SK-N-SH (cell line): Measurements from ENCODE around the gene COL20A1. TPM values are rescaled to one million over a fixed set of nuclear protein-coding genes. Genes with fewer than 3 reads are reported as not detected.

ENCODE experiments used
- CTCF ChIA-PET: fragments of 300-600, 350-600 bp; formaldehyde crosslinking; extraction: SDS; loops from one replicate; lab custom pipeline; 2021; lab: Yijun Ruan, JAX
- POLR2A ChIA-PET: fragments of 350-600 bp; sonication (Branson Sonifier 250); formaldehyde crosslinking; extraction: SDS; loops from one replicate; lab custom pipeline; 2020; ENCODE audit warnings: antibody characterized with exemption, inconsistent platforms; lab: Yijun Ruan, JAX
- DNase-seq: peaks from one replicate; pipeline ENCODE4 v3.0.0; 2012
- H2AFZ ChIP-seq: fragments of 200-600 bp; sonication (generic); 2 replicates; pipeline ENCODE4 v1.8.1; 2016; ENCODE audit warnings: antibody characterized with exemption, mild to moderate bottlenecking, low read depth
- H3F3A ChIP-seq: fragments of 200-600 bp; sonication (generic); replicated peaks from 2 replicates; pipeline ENCODE3; 2016; ENCODE audit warnings: antibody characterized with exemption, mild to moderate bottlenecking; ENCODE audit not compliant: insufficient read depth
- H3K27ac ChIP-seq, 2 experiments: fragments of 200-500 bp in 1 of 2; fragments of 200-600 bp in 1 of 2; sonication (Bioruptor generic) in 1 of 2; sonication (generic), shearing (Covaris generic) in 1 of 2; 2 replicates each; pipeline versions ENCODE4 v1.5.1 to v1.6.1; 2014 to 2016; ENCODE audit warnings: low read depth in 2 of 2, inconsistent platforms in 1 of 2, low read length in 1 of 2, mild to moderate bottlenecking in 1 of 2, mixed read lengths in 1 of 2
- H3K27me3 ChIP-seq: fragments of 200-600 bp; sonication (generic), shearing (Covaris generic); 2 replicates; pipeline ENCODE4 v1.6.1; 2016; ENCODE audit warnings: mixed run types; ENCODE audit not compliant: insufficient read depth
- H3K36me3 ChIP-seq, 2 experiments: fragments of 200-500 bp in 1 of 2; fragments of 200-600 bp in 1 of 2; sonication (Bioruptor generic) in 1 of 2; sonication (generic) in 1 of 2; replicated peaks in 1 of 2; 2 replicates each; pipeline versions ENCODE3 to v1.5.1; 2014 to 2016; ENCODE audit warnings: low read length in 1 of 2, mild to moderate bottlenecking in 1 of 2; ENCODE audit not compliant: insufficient read depth in 2 of 2, control insufficient read depth in 1 of 2
- H3K4me1 ChIP-seq, 2 experiments: fragments of 200-500 bp in 1 of 2; fragments of 200-600 bp in 1 of 2; sonication (Bioruptor generic) in 1 of 2; sonication (generic), shearing (Covaris generic) in 1 of 2; 2 replicates each; pipeline versions ENCODE4 v1.5.1 to v1.6.1; 2014 to 2016; ENCODE audit warnings: low read depth in 1 of 2, low read length in 1 of 2, mixed run types in 1 of 2; ENCODE audit not compliant: insufficient read depth in 2 of 2, control insufficient read depth in 1 of 2
- H3K4me2 ChIP-seq: fragments of 200-600 bp; sonication (generic), shearing (Covaris generic); 2 replicates; pipeline ENCODE4 v1.6.1; 2017; ENCODE audit warnings: mixed run types
- H3K4me3 ChIP-seq, 2 experiments: fragments of 200-500 bp in 1 of 2; fragments of 200-600 bp in 1 of 2; sonication (Bioruptor generic) in 1 of 2; sonication (generic), shearing (Covaris generic) in 1 of 2; 2 replicates each; pipeline versions ENCODE4 v1.5.1 to v1.8.1; 2014 to 2016; ENCODE audit warnings: low read depth in 2 of 2, inconsistent platforms in 1 of 2, low read length in 1 of 2, mild to moderate bottlenecking in 1 of 2, mixed read lengths in 1 of 2, moderate library complexity in 1 of 2
- H3K79me2 ChIP-seq: fragments of 200-600 bp; sonication (generic); 2 replicates; pipeline ENCODE4 v1.8.1; 2017; ENCODE audit warnings: mild to moderate bottlenecking; ENCODE audit not compliant: insufficient read depth
- H3K9ac ChIP-seq: fragments of 200-600 bp; sonication (generic); 2 replicates; pipeline ENCODE4 v1.6.1; 2017; ENCODE audit warnings: mixed run types
- H3K9me2 ChIP-seq: fragments of 200-600 bp; sonication (generic); 2 replicates; pipeline ENCODE4 v1.6.1; 2017; ENCODE audit warnings: mixed run types
- H3K9me3 ChIP-seq: fragments of 200-600 bp; sonication (generic); 2 replicates; pipeline ENCODE4 v1.6.1; 2017; ENCODE audit warnings: mixed run types, mild to moderate bottlenecking, moderate library complexity
- H4K20me1 ChIP-seq: fragments of 200-600 bp; sonication (generic); 2 replicates; pipeline ENCODE4 v1.6.1; 2017; ENCODE audit warnings: mild to moderate bottlenecking, mixed run types; ENCODE audit not compliant: insufficient read depth
- CHD2 ChIP-seq: fragments of 150-350 bp; IDR thresholded peaks from 2 replicates; pipeline ENCODE4 v1.6.1; 2018; ENCODE audit warnings: low read length; ENCODE audit not compliant: partially characterized antibody
- CTCF ChIP-seq: fragments of 200-600 bp; sonication (generic); IDR thresholded peaks from 2 replicates; pipeline ENCODE4 v1.6.1; 2017; ENCODE audit warnings: antibody characterized with exemption, mild to moderate bottlenecking, moderate library complexity
- ELF1 ChIP-seq: IDR thresholded peaks from 2 replicates; pipeline ENCODE4 v1.4.0; 2012
- EP300 ChIP-seq, 2 experiments: IDR thresholded peaks; 2 replicates each; pipeline versions ENCODE4 v1.4.0 to v1.6.1; 2012; ENCODE audit warnings: borderline replicate concordance in 1 of 2, low read depth in 1 of 2, low read length in 1 of 2
- EZH2phosphoT487 ChIP-seq: fragments of 200-600 bp; sonication (generic); IDR thresholded peaks from 2 replicates; pipeline ENCODE4 v1.6.1; 2017; ENCODE audit warnings: low read depth, mixed run types, mild to moderate bottlenecking, antibody characterized with exemption, moderate library complexity, borderline replicate concordance
- FOXJ3 ChIP-seq: sonication (generic); formaldehyde crosslinking; IDR thresholded peaks from 2 replicates; pipeline ENCODE4 v1.5.1; 2020; ENCODE audit warnings: mild to moderate bottlenecking, missing genetic modification reagents
- IRF3 ChIP-seq: fragments of 150-350 bp; IDR thresholded peaks from 2 replicates; pipeline ENCODE4 v1.6.1; 2016; ENCODE audit warnings: mild to moderate bottlenecking, low read depth, low read length
- JUND ChIP-seq: IDR thresholded peaks from 2 replicates; pipeline ENCODE4 v1.4.0; 2012
- MXI1 ChIP-seq: IDR thresholded peaks from 2 replicates; pipeline ENCODE4 v1.6.1; 2012; ENCODE audit warnings: mild to moderate bottlenecking, low read depth, low read length, improper control_type of control experiment
- NRF1 ChIP-seq: IDR thresholded peaks from 2 replicates; pipeline ENCODE4 v1.6.1; 2012; ENCODE audit warnings: low read depth, mild to moderate bottlenecking, low read length
- PBX3 ChIP-seq: IDR thresholded peaks from 2 replicates; pipeline ENCODE4; 2012
- POLR2AphosphoS5 ChIP-seq: IDR thresholded peaks from 2 replicates; pipeline ENCODE4 v1.6.1; 2012; ENCODE audit warnings: low read depth, low read length
- RAD21 ChIP-seq: IDR thresholded peaks from 2 replicates; pipeline ENCODE4 v1.6.1; 2012; ENCODE audit warnings: mild to moderate bottlenecking, low read length
- RCOR1 ChIP-seq: fragments of 150-350 bp; IDR thresholded peaks from 2 replicates; pipeline ENCODE4 v1.6.1; 2017; ENCODE audit warnings: antibody characterized with exemption, low read length
- SIN3A ChIP-seq: IDR thresholded peaks from 2 replicates; pipeline ENCODE4 v1.6.1; 2012; ENCODE audit warnings: low read depth, mild to moderate bottlenecking, low read length, moderate library complexity, borderline replicate concordance
- TAF1 ChIP-seq: IDR thresholded peaks from 2 replicates; pipeline ENCODE4 v1.6.1; 2012; ENCODE audit warnings: low read depth, mild to moderate bottlenecking, low read length, moderate library complexity, borderline replicate concordance
- TEAD4 ChIP-seq: IDR thresholded peaks from 2 replicates; pipeline ENCODE4 v1.4.0; 2012; ENCODE audit warnings: mild to moderate bottlenecking, borderline replicate concordance; ENCODE audit not compliant: insufficient read depth
- USF1 ChIP-seq: IDR thresholded peaks from 2 replicates; pipeline ENCODE4 v1.4.0; 2012; ENCODE audit warnings: low read depth, borderline replicate concordance
- USF2 ChIP-seq: fragments of 150-350 bp; IDR thresholded peaks from 2 replicates; pipeline ENCODE4 v1.6.1; 2017; ENCODE audit warnings: antibody characterized with exemption, low read length, low read depth, borderline replicate concordance
- YY1 ChIP-seq: IDR thresholded peaks from 2 replicates; pipeline ENCODE4 v1.4.0; 2012; ENCODE audit warnings: low read depth, mild to moderate bottlenecking
- WGBS: methylation state at CpG from one replicate; pipeline ENCODE4 v1.1.6; 2017; ENCODE audit warnings: low lambda C conversion rate; 5-methylcytosine and 5-hydroxymethylcytosine counted together
- polyA plus RNA-seq, 3 experiments: library from polyadenylated mRNA; depleted of rRNA; stranded (reverse); fragments of >200 nt; gene quantifications; 2 replicates each; pipeline ENCODE4 v1.2.3, GENCODE V29; 2012

COL20A1 gene
- polyA plus RNA-seq, 1 of the 3 experiments (the other 2 are of a cell fraction) = not detected

- H3K9me3 ChIP-seq = no peaks in the 10 kb centered on the region
- no peaks in the 10 kb centered on the region for H3K36me3 ChIP-seq
- H3K27me3 ChIP-seq = no peaks in the 10 kb centered on the region
- no peaks in the 10 kb centered on the region for H4K20me1 ChIP-seq
- H3K9ac ChIP-seq = no peak overlapping the region
- no peak overlapping the region for H2AFZ ChIP-seq
- H3F3A ChIP-seq = no peaks in the 10 kb centered on the region
- no peak overlapping the region for H3K4me3 ChIP-seq
- ChIA-PET POLR2A (no interaction called here), CTCF (interaction anchor here (0.9 to 4.0 kb wide), 5 partner anchors 8 to 147 kb away, joined by 3 to 28 read pairs (median 3); no protein-coding TSS in a partner anchor)
- DNase-seq = no peak
- no peak overlapping the region for H3K27ac ChIP-seq
- H3K4me2 ChIP-seq = no peak overlapping the region
- peaks cover 0 to 3% of the 10 kb centered on the region in 2 experiments; a peak in 1 of 4 replicates for H3K4me1 ChIP-seq
- WGBS = 75% methylated on average over 12 of the region's 20 CpGs
- no peaks in the 10 kb centered on the region for H3K9me2 ChIP-seq
- no peaks in the 10 kb centered on the region for H3K79me2 ChIP-seq
- TF ChIP-seq CHD2 = no peak
- no peak for TF ChIP-seq FOXJ3 (CRISPR knock-in tag)
- TF ChIP-seq MXI1 = no peak
- no peak for TF ChIP-seq TAF1
- no peak for TF ChIP-seq RAD21
- no peak for TF ChIP-seq EP300 (IDR thresholded peaks at IDR 0.05; ENCODE audit: borderline replicate concordance in 1 of 2, low read depth in 1 of 2, low read length in 1 of 2)
- TF ChIP-seq NRF1 = no peak
- no peak for TF ChIP-seq PBX3
- TF ChIP-seq CTCF = no peak
- TF ChIP-seq USF2 = no peak
- TF ChIP-seq USF1 = no peak
- no peak for TF ChIP-seq POLR2AphosphoS5
- no peak for TF ChIP-seq ELF1
- TF ChIP-seq YY1 = no peak
- no peak for TF ChIP-seq TEAD4
- no peak for TF ChIP-seq JUND
- no peak for TF ChIP-seq SIN3A
- TF ChIP-seq IRF3 = no peak
- TF ChIP-seq EZH2phosphoT487 = no peak
- TF ChIP-seq RCOR1 = no peak
Observed at GRCh38 chr20:63330084-63330760, 37.2 kb downstream of the COL20A1 start.
